Stimulated activated CD4-positive, alpha-beta T cell treated with anti-CD3 and anti-CD28 coated beads, Interleukin-15, amount 100 ng/mL, for 24 hours (primary cell): Measurements from ENCODE around the gene GREB1.

Experiments used
- DNase-seq: peaks from one replicate; pipeline ENCODE4 v3.0.0-alpha.2; 2020

Gene GREB1

GRCh38 chr2:11560806-11561205 is 27.0 kb downstream of the GREB1 start:
- DNase-seq: no peak

DNA sequence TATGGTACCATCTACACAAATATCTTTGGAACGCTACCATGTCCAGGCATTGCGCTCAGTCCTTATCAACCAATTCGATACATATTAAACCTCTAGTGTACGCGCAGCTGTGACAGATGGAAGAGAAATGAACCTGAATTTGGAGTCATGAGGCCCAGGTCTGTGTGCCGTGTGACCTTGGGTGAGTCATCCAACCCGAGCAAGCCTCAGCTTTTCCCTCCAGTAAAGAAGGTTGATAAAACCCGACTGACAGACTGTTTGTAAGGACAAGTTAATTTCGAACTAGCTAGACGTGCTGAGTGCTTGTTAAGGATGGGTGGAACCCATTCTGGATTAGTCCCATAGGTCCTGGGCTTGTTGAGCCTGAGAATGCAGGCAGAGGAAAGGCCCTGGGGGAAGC is 28.2 kb downstream of the GREB1 start:
- no peak for DNase-seq

DNA sequence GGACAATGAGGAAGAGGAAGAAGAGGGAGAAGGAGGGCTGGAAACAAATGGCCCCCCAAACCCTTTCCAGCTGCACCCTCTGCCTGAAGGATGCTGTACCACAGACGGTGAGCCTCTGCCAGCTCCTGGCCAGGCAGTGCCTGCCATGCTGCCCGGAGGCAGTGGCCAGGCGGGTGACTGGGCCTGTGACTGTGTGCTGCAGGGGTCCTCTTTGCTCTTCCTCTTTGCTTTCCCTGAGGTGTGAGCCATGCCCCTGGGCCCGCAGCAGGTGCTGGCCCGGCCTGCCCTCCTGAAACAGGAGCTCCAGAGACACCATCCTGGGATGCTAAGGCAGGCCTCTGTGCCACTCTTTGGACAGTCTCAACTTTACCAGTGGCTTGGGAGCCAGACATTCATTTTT is 28.6 kb downstream of the GREB1 start:
- DNase-seq: no peak

DNA sequence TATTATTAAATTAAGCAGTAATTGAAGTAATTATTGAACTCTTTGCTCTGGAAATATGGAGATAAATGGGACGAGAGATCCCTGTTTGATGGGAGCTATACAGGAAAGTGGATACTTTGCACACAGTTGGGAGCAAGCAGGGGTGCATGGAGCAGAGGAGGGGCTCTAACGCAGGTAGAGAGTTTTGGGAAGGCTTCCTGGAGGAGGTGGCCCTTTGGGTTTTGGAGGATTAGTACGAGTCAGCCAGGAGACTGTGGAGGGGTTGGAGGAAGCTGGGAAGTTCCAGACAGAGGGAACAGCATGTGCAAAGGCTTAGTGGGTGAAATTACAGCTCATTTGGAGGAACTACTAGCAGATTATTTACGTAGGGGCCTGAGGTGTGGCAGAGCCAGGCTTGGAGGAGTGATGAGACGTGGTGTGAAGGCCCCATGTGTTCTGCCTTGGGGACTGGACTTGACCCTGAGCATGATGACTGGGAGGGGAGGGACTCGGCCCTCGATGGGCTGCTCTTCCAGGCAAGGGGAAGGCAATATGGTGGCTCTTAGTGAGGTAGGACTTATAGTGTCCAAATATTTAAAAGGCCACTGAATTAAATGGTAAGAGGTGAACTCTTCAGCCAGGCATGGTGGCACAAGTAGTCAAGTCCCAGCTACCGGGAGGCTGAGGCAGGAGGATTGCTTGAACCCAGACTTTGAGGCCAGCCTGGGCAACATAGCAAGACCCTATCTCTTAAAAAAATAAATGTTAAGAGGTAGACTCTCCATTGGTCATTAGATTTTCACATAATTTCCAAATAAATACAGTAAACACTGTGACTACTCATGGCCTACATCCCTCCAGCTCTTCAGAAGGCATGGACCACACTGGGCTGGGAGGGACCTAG is 30.2 kb downstream of the GREB1 start:
- DNase-seq: no peak

DNA sequence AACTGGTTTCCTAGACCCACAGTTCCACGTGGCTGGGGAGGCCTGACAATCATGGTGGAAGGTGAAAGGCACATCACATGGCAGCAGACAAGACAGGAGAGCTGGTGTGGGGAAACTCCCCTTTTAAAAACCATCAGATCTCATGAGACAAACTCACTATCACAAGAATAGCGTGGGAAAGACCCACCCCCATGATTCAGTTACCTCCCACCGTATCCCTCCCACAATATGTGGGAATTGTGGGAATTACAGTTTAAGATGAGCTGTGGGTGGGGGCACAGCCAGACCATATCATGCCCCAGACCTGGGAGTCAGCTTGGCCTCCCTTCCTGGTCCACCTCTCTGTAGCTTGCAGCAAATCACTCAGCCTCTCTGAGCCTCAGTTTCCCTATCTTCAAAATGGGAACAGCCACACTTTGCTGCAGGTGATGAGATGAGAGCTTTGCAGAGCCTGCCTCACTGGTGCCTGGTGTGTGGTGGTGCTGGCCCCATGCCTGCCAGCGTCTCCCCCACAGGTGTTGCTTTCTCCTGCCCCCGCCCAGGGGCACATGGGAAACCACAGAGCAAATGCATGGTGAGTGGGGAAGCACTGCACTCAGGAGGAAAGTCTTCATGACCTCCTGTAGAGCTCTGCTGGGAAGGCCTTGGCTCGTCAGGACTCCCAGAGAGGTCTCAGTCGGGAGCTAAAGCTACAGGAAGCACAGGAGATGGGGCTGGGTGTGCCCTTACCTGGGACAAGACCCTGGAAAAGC is 31.1 kb downstream of the GREB1 start:
- DNase-seq: no peak

DNA sequence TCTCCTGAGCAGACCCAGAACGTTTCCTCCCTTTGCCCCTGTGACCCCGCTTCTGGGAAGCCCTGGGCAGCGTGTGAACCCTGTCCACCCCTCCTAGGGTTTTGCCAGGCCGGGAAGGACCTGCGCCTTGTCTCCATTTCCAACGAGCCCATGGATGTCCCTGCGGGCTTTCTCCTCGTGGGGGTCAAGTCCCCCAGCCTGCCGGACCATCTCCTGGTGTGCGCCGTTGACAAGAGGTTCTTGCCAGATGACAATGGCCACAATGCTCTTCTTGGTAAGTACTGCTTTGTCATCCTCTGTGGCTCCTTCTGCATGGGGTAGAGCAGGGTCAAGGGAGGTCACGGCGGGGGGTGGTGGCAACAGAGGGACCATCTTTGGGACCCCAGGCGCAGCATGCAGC is 32.5 kb downstream of the GREB1 start:
- no peak for DNase-seq

GRCh38 chr2:11567631-11568031 is 33.8 kb downstream of the GREB1 start:
- no peak for DNase-seq

DNA sequence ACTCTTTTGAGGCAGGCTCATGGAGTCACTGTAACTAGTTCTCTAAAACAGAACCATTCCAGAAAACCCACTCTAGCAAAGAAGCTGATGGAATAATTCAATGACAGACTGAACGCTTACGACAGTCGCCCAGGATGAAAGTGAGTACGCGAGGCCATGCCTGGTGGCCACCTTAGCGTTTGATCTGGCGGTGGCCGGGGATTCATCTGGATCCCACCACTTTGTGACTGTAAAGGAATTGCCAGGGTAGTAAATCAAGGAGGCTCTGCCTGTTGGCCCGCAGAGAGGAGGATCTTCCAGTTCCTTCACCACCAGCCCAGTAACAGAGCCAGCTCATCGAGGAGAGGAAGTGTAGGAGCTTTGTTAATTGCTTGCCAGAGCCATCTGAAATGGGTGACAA is 34.6 kb downstream of the GREB1 start:
- no peak for DNase-seq

DNA sequence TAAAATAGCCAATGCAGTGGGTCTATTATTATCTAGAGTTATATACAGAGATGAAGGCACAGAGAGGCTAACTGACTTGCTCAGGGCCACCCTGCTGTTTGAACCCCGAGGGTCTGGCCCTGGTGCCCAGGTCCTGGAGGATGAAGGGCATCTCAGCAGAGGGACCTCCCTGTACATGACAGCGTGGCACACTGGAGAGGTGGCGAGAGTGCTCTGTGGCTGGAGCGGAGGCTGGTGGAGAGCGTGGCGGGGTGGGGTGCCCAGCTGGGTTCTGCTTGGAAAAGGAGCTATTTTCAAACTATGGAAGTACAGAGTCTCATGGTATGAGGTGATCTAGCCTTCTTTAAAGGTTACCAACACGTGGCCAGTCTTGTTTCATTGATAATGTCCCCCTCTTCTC is 35.8 kb downstream of the GREB1 start:
- no peak for DNase-seq

- DNase-seq: no peak
Measured at GRCh38 chr2:11571170-11571569, 37.3 kb downstream of the GREB1 start.

- DNase-seq: no peak
Measured at GRCh38 chr2:11572996-11573395, 39.2 kb downstream of the GREB1 start.

- no peak for DNase-seq
Measured at GRCh38 chr2:11573418-11574175, 39.8 kb downstream of the GREB1 start.

GRCh38 chr2:11574176-11575046 is 40.6 kb downstream of the GREB1 start:
- no peak for DNase-seq

GRCh38 chr2:11576398-11576797 is 42.6 kb downstream of the GREB1 start:
- no peak for DNase-seq

- DNase-seq: no peak
Measured at GRCh38 chr2:11577101-11577883, 43.4 kb downstream of the GREB1 start.

- DNase-seq: no peak
Measured at GRCh38 chr2:11578081-11578948, 44.5 kb downstream of the GREB1 start.

- DNase-seq: no peak
Measured at GRCh38 chr2:11578986-11579774, 45.3 kb downstream of the GREB1 start.

- DNase-seq: no peak
Measured at GRCh38 chr2:11579867-11580659, 46.2 kb downstream of the GREB1 start.

- no peak for DNase-seq
Measured at GRCh38 chr2:11580697-11581096, 46.9 kb downstream of the GREB1 start.
